GM19193 (cell line): ENCODE data around the gene SLAMF9.

Experiments used
- POLR2A ChIP-seq: IDR thresholded peaks from 4 replicates; pipeline ENCODE4 v1.6.1; 2011; ENCODE audit not compliant: insufficient read depth, insufficient read length; ENCODE audit errors: extremely low read depth

SLAMF9 gene

DNA sequence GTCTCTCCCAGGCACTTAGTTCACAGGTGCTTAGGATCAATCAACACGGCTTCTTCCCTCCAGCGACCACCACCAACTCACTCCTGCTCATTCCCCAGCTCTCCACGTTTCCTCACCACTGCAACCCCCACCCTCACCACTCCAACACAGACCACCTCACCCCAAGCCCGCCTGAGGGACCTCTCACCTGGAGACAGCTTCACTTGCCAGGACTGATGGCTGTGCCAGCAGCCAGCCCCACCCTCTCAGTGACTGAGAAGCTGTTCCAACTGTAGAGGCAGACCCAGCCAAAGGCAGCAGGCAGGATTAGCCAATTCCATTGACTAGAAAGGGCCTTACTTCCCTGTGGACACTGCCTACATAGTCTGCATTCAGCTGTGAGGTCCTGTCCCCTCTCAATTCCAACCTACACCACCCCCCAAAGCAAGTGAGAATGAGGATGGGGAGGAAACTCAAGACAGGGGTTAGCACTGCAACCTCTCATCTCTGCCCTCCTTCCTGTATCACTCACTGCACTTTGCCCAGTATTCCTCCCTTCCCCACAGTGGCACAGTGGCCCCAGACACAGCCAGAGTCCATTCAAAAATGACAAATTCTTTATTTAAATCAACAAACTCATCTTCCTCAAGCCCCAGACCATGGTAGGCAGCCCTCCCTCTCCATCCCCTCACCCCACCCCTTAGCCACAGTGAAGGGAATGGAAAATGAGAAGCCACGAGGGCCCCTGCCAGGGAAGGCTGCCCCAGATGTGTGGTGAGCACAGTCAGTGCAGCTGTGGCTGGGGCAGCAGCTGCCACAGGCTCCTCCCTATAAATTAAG is 36.3 kb downstream of the SLAMF9 start:
- no peak for TF ChIP-seq POLR2A

DNA sequence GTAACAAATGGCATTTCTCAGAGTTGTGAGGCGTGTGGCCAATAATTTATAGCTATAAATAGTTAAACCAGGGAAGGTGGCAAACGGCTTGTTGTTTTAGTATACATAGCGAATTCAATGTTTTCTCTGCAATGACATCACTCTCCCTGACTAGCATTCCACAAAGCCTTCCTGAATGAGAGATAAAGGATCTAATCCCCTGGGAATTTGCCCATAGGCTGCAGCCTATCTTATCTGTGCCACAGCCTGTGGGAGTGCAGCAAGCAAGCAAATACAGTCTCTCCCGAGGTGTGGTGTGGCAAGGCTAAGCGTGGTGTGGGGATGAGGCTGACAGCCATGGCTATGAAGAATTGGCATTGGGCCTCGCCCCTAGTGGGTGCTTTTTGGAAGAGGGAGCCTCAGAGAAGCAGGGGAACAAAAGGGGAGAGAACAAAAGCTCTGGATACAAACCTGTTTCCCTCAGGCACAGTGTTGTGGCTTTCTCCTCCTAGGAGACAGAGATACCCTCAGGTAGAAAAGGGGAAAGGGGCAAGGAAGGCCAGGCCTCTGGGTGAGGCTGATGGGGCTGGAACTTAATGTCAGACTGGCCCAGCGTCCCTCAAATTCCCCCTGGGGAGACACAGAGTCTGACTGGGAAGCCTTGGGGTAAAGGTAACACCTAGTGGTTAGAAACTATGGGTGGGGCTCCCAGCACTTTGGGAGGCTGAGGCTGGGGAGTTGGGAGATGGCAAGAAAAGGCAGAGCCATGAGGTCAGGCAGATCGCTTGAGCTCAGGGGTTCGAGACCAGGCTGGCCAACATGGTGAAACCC is 37.6 kb downstream of the SLAMF9 start:
- TF ChIP-seq POLR2A = no peak

DNA sequence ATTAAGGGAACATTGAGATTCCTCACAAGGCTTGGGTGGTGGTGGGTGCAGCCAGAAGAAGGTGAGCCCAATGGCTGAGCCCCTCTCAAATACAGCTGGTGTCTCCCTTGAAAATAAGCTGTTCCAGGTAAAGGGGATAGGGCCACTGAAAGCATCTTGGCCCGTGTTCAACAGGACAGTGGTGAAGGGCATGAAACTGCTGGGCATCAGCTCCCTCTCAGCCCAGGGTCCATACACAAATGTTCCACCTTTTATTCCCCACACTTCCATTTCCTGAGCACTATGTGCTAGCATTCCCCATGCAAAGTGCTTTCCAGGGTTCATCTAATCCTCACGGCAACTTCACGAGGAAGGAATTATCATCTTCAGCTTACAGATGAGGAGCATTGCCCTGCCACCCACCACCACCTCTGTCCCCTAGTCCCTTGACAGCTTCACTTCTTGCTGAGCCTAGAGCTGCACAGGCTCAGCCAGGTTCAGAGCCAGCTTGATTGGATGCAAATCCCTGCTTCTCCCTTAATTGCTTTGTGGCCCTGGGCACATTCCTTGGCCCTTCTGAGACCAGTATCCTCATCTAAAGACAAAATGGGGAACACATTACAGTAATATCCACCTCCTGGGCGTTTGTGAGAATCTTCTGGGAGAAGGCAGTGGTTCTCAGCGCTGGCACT is 38.3 kb downstream of the SLAMF9 start:
- TF ChIP-seq POLR2A = no peak

GRCh38 chr1:159914252-159915018 is 39.6 kb downstream of the SLAMF9 start:
- no peak for TF ChIP-seq POLR2A

DNA sequence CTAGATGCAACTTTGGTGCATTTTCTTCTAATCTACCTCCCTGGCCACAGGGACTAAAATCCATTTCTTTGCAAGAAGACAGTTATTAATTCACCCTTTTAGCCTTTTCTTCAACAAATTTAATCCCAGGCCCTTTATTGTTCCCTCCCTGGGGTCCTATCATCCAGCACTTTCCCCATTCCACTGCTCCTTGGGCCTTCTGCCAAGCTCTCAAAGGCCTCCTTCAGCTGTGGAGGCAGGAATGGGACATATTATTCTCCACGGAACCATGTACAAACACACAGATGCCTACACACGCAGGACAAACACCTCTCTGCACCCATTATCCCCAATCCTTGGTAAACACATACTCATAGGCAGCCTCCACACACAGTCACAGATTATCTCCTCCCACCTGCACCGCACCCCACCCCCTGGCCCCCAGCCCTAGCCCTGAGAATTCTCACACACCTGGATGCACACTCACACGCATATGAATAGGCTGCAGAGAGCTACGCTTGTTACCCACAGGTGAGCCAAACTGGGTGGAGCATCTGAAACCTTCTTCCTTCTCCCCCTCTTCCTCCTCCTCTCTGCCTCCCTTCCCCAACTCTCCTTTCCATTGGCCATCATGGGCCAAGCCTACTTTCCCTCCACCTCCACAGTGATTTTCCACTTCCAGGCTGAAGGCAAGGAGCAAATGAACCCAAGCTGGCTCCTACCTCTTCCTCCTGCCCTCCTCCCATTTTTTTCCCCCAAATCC is 40.4 kb downstream of the SLAMF9 start:
- TF ChIP-seq POLR2A = no peak

GRCh38 chr1:159911326-159912070 is 42.5 kb downstream of the SLAMF9 start:
- no peak for TF ChIP-seq POLR2A

- TF ChIP-seq POLR2A = no peak
Measured at GRCh38 chr1:159908031-159908940, 45.8 kb downstream of the SLAMF9 start.

DNA sequence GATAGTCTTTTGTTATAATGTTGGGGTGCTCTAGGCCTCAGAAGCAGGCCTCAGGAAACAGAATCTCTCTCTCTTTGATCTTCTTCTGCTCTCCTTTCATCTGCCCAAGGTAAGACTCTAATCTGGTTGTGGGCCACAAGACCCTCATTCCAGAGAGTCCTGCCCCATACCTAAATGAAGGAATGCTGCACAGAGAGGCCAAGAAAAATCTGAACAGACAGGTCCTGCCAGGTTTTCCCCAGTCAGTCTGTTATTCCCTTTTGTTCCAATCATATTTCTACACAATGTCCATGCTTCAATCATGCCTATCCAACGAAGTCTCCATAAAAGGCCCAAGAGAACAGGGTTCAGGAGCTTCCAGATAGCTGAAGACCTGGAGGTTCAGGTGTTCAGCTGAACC is 47.1 kb downstream of the SLAMF9 start:
- no peak for TF ChIP-seq POLR2A

- no peak for TF ChIP-seq POLR2A
Measured at GRCh38 chr1:159902541-159902940, 51.5 kb downstream of the SLAMF9 start.
